Measurements from ENCODE around the gene PTPRN2. TPM values are rescaled to one million over a fixed set of nuclear protein-coding genes. Genes with fewer than 3 reads are reported as not detected.

PTPRN2 gene
- total RNA-seq, 1 donor from 2014 or later, result 32.2 TPM

DNA sequence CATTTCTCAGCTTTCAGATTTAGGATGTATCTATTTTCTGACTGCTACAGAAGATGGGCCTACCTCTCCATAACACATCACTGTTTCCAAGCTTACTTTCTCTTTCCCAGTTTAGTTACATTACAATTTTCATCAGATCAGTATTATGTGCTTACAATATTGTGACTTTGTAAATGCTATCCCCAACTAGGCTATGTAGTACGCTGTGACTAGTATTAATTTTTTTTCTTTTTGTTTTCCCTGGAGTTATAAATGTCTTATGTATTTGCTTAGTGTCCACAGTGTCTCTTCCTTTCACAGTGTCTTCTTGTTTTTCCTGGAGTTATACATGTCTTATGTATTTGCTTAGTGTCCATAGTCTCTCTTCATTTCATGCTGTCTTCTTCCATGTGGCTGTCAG, 188.9 kb downstream of the PTPRN2 start:
- Mint-ChIP-seq H3K4me3 (no peak overlapping the region), H3K27me3 (ENCODE audit: low read depth) (no peaks in the 10 kb centered on the region), H3K27ac (ENCODE audit: unreplicated experiment) (no peak overlapping the region), H3K36me3 (ENCODE audit: low read depth) (no peaks in the 10 kb centered on the region), H3K4me1 (peaks cover 11% of the 10 kb centered on the region), H3K9me3 (peaks cover 6% of the 10 kb centered on the region)
- no peak for DNase-seq (ENCODE audit: low read depth, low spot score)
- TF ChIP-seq, protein P1, sequence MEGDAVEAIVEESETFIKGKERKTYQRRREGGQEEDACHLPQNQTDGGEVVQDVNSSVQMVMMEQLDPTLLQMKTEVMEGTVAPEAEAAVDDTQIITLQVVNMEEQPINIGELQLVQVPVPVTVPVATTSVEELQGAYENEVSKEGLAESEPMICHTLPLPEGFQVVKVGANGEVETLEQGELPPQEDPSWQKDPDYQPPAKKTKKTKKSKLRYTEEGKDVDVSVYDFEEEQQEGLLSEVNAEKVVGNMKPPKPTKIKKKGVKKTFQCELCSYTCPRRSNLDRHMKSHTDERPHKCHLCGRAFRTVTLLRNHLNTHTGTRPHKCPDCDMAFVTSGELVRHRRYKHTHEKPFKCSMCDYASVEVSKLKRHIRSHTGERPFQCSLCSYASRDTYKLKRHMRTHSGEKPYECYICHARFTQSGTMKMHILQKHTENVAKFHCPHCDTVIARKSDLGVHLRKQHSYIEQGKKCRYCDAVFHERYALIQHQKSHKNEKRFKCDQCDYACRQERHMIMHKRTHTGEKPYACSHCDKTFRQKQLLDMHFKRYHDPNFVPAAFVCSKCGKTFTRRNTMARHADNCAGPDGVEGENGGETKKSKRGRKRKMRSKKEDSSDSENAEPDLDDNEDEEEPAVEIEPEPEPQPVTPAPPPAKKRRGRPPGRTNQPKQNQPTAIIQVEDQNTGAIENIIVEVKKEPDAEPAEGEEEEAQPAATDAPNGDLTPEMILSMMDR (conservative IDR thresholded peaks at IDR 0.05), result no peak

DNA sequence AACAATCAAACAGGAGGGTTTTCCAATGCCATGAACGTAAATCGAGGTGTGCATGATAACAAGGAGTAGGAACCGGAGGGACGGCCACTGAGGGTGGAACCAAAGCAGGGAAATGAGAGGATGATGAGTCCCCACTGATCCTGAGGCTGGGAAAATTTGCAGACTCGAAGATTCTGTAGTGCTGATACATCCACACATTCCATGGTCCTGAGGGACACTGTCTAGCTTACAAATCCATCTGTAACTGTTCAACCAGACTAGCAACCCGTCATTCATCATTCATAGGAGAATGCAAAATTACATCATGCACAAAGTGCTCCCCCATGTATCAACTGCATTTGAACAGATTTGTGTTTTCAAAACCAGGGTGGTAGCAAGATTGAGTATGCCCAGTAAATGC, 189.7 kb downstream of the PTPRN2 start:
- H3K27me3 Mint-ChIP-seq (ENCODE audit: low read depth), result no peaks in the 10 kb centered on the region
- H3K9me3 Mint-ChIP-seq, result peaks cover 6% of the 10 kb centered on the region
- no peak for DNase-seq (ENCODE audit: low read depth, low spot score)
- TF ChIP-seq, protein P1 (conservative IDR thresholded peaks at IDR 0.05), result no peak
- H3K4me3 Mint-ChIP-seq, result no peak overlapping the region
- H3K27ac Mint-ChIP-seq (ENCODE audit: unreplicated experiment), result no peak overlapping the region
- H3K4me1 Mint-ChIP-seq, result peaks cover 19% of the 10 kb centered on the region
- no peaks in the 10 kb centered on the region for H3K36me3 Mint-ChIP-seq (ENCODE audit: low read depth)

DNA sequence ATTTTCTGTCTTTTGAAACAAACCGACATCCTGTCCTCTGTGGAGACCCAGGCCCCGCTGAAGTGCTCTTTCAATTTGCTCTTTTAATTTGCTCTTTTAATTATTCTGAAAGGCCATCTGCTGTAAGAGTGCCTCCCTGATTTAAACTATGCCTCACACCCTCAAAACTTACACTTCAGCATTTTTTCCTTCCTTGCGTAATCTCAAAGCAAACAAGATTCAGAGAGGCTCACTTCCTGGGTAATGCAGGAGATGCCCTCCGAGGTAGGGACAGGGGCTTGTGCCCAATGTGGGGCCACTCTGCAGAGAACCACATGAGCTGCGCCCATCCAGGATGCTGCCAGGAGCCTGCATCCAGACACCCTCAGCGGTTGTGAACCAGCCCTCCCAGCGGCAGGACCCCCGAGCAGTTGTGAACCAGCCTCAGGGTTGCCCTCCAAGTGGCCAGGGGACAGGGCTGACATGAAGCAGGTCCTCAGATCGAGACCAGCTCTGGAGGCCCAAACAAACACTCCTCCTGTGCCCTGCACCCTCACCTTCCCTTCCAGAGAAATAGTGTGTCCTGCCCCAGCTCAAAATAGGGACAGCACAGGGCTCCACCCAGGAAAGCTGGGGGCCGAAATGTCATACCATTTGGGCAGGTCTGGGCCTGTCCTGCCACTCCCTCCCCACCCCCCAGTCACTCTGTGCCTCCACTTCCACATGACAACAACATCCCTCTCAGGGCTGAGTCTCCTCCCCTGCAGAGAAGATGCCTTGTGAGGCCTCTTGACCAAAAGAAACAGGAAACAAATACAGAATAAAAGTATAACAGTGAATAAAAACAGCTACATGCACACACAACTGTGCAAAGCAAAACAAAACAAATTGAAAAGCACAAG, 190.4 kb downstream of the PTPRN2 start:
- Mint-ChIP-seq H3K27me3 (ENCODE audit: low read depth) (no peaks in the 10 kb centered on the region), H3K4me3 (no peak overlapping the region), H3K27ac (ENCODE audit: unreplicated experiment) (peak overlapping the region; percentile 78), H3K36me3 (ENCODE audit: low read depth) (no peaks in the 10 kb centered on the region), H3K9me3 (peaks cover 6% of the 10 kb centered on the region), H3K4me1 (peaks cover 19% of the 10 kb centered on the region)
- TF ChIP-seq, protein P1 (conservative IDR thresholded peaks at IDR 0.05), result no peak
- no peak for DNase-seq (ENCODE audit: low read depth, low spot score)

DNA sequence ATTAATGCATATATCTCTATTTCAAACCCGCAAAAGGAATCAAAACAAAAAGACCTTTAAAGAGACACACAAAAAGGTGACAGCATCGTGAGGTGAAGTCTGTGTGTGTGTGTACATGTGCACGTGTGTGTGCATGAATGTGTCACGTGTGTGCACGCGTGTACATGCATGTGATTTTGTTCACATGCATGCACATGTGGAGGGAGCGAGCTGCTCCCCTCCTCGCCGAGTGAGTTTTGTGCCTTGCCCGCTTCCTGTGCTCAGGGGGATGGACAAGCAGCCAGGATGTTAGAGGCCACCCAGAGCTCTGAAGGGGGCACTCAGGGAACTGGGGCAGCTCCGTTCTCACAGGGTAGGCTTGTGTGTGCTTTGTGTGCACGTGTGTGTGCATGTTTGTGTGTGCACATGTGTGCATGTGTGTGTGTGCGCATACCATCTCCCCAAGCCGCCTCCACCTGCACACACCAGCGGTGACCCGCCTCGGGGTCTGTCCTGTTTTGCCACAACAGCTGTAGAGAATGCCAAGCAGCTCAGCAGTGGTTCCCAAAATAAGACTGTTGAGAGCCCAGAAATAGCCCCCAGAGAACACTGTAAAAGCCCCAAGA, 191.2 kb downstream of the PTPRN2 start:
- TF ChIP-seq, protein P1 (conservative IDR thresholded peaks at IDR 0.05), result no peak
- Mint-ChIP-seq H3K4me3 (no peak overlapping the region), H3K4me1 (peaks cover 19% of the 10 kb centered on the region), H3K9me3 (peaks cover 6% of the 10 kb centered on the region), H3K27ac (ENCODE audit: unreplicated experiment) (peak overlapping the region; percentile 78), H3K36me3 (ENCODE audit: low read depth) (no peaks in the 10 kb centered on the region), H3K27me3 (ENCODE audit: low read depth) (no peaks in the 10 kb centered on the region)
- no peak for DNase-seq (ENCODE audit: low read depth, low spot score)

DNA sequence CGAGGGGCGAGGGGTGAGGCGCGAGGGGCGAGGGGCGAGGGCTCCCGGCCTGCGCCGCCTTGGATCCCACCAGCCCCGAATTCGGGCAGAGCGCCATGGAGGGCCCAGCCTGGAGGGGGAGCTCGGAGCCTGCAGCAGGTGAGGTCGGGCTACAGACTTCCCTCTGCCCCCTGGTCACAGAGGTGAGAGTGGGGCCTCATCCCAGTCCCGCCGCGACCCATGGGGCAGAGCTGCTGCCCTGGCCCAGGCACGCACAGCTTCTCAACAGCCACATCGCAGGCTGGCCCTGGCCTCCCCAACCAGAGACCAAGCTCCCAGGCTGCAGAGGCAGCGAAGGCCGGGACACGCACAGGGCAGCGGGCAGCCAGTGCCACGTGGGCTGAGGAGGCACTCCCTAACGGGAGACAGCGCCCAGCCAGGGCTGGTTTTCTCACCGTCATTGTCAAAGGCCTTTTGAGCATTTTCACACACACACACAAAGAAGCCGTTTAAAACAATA, 191.8 kb downstream of the PTPRN2 start:
- no peaks in the 10 kb centered on the region for H3K36me3 Mint-ChIP-seq (ENCODE audit: low read depth)
- H3K27me3 Mint-ChIP-seq (ENCODE audit: low read depth), result no peaks in the 10 kb centered on the region
- H3K4me3 Mint-ChIP-seq, result no peak overlapping the region
- DNase-seq (ENCODE audit: low read depth, low spot score), result no peak
- no peak overlapping the region for H3K27ac Mint-ChIP-seq (ENCODE audit: unreplicated experiment)
- peaks cover 19% of the 10 kb centered on the region for H3K4me1 Mint-ChIP-seq
- H3K9me3 Mint-ChIP-seq, result peaks cover 6% of the 10 kb centered on the region
- TF ChIP-seq, protein P1 (conservative IDR thresholded peaks at IDR 0.05), result no peak
